GM10248 (cell line): ENCODE measurements around the gene MPST.

Source experiments
- CTCF ChIA-PET: fragments of 300-600 bp; sonication (Branson Sonifier 250); formaldehyde crosslinking; extraction: SDS; loops from one replicate; lab custom pipeline; 2021; ENCODE audit warnings: antibody characterized with exemption; lab: Yijun Ruan, JAX
- POLR2A ChIA-PET: fragments of 350-650 bp; sonication (Branson Sonifier 250); formaldehyde crosslinking; extraction: SDS; loops from one replicate; lab custom pipeline; 2020; ENCODE audit warnings: antibody characterized with exemption; lab: Yijun Ruan, JAX
- DNase-seq: peaks from one replicate; pipeline ENCODE4 v3.0.0; 2012; ENCODE audit errors: extremely low spot score
- CTCF ChIP-seq: IDR thresholded peaks from 2 replicates; pipeline ENCODE4 v1.5.1; 2012; ENCODE audit warnings: mild to moderate bottlenecking, low read depth; ENCODE audit errors: extremely low read depth, missing control alignments, control extremely low read depth

The MPST gene

DNA sequence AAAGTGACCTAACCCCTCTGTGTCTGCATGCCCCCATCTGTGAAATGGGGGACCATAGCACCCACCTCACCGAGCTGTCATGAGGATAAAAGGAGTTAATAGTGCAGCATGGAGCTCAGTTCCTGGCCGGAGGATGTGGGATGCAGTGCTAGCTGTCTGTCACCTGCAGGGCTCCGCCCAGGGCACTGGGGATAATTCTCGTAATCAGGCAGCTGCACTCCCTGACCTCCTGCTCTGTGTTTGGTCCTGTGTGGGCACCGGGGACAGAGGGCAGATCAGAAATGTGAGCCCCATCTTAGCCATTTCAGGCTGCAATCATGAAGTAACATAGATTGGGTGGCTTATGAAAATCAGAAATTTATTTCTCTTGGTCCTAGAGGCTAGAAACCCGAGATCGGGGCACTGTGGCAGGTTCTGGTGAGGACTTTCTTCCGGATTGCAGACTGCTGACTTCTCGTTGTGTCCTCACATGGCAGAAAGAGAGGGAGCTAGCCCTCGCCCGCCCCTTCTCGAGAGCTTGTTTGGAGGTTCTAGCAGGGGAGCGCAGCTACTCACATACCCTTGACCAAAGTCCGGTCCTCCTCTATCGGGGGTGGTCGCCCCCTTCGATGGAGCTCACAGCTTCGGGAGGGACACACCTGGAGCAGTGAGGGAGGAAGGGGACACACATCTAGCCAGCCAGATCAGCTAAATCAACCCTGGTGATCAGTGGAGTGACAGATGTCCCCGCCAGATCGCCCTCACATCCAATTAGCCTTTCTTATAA is 35.2 kb downstream of the MPST start:
- DNase-seq: no peak
- ChIA-PET POLR2A (no interaction called here), CTCF (interaction anchor here (0.8 to 3.5 kb wide), 8 partner anchors 10 to 205 kb away, joined by 3 to 34 read pairs (median 4); no protein-coding TSS in a partner anchor)
- TF ChIP-seq CTCF: no peak

DNA sequence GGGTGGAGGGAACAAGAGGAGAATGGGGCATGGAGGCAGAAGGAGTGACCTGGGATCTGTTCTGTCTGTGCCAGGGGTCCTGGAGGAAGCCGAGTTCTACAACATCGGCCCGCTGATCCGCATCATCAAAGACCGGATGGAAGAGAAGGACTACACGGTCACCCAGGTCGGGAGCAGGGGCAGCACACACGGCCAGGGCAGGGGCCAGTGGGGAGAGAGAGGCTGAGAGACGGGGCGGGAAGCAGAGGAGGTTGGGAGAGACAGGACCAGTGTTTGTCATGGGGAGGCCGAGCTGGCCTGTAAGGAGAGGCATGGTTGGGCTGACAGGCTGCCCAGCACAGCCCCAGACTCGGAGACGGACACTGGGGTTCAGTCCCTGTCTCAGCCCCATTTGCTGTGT is 36.7 kb downstream of the MPST start:
- DNase-seq: no peak
- ChIA-PET CTCF (interaction anchor here (1.6 to 3.5 kb wide), 2 partner anchors 11 to 204 kb away, joined by 3 to 34 read pairs; no protein-coding TSS in a partner anchor), POLR2A (no interaction called here)
- no peak for TF ChIP-seq CTCF

GRCh38 chr22:37057226-37057625 is 37.7 kb downstream of the MPST start:
- ChIA-PET CTCF (interaction anchor here (1.6 kb wide), 1 partner anchor 203 kb away, joined by 3 read pairs; no protein-coding TSS in a partner anchor), POLR2A (no interaction called here)
- no peak for DNase-seq
- no peak for TF ChIP-seq CTCF

- ChIA-PET POLR2A (no interaction called here), CTCF (interaction anchor here (2.0 kb wide), 1 partner anchor 13 kb away, joined by 4 read pairs; no protein-coding TSS in a partner anchor)
- no peak for DNase-seq
- no peak for TF ChIP-seq CTCF
These were observed 38.4 kb downstream of the MPST start for GRCh38 chr22:37057796-37058510.

- no peak for DNase-seq
- no peak for TF ChIP-seq CTCF
- POLR2A ChIA-PET: no interaction called here
- CTCF ChIA-PET: interaction anchor here (2.0 kb wide), 1 partner anchor 14 kb away, joined by 4 read pairs; no protein-coding TSS in a partner anchor
These were observed 39.6 kb downstream of the MPST start for GRCh38 chr22:37058917-37059701.
